8988T (cell line): Measurements from ENCODE around the gene SYT2.

ENCODE experiments used
- DNase-seq: peaks from one replicate; pipeline ENCODE4 v3.0.0; 2011

SYT2 gene

GRCh38 chr1:202673531-202673930, 36.7 kb downstream of the SYT2 start:
- no peak for DNase-seq

- no peak for DNase-seq
These were observed 38.9 kb downstream of the SYT2 start for GRCh38 chr1:202671399-202671798.

- no peak for DNase-seq
These were observed 44.8 kb downstream of the SYT2 start for GRCh38 chr1:202665417-202665816.

- no peak for DNase-seq
These were observed 46.2 kb downstream of the SYT2 start for GRCh38 chr1:202664083-202664482.

- no peak for DNase-seq
These were observed 47.1 kb downstream of the SYT2 start for GRCh38 chr1:202663131-202663530.

- no peak for DNase-seq
These were observed 48.2 kb downstream of the SYT2 start for GRCh38 chr1:202662081-202662480.

GRCh38 chr1:202661136-202661845, 49.0 kb downstream of the SYT2 start:
- DNase-seq, result peak; percentile 57

- no peak for DNase-seq
These were observed 50.3 kb downstream of the SYT2 start for GRCh38 chr1:202659974-202660373.

GRCh38 chr1:202659541-202659940, 50.7 kb downstream of the SYT2 start:
- DNase-seq, result no peak

GRCh38 chr1:202658769-202659168, 51.5 kb downstream of the SYT2 start:
- no peak for DNase-seq

- no peak for DNase-seq
These were observed 51.9 kb downstream of the SYT2 start for GRCh38 chr1:202658251-202658759.

GRCh38 chr1:202656951-202657646, 53.2 kb downstream of the SYT2 start:
- peak; percentile 78 for DNase-seq

- DNase-seq, result peak; percentile 36
These were observed 54.2 kb downstream of the SYT2 start for GRCh38 chr1:202656057-202656456.

GRCh38 chr1:202654079-202654478, 56.2 kb downstream of the SYT2 start:
- DNase-seq, result no peak

GRCh38 chr1:202649553-202650392, 60.5 kb downstream of the SYT2 start:
- no peak for DNase-seq

- DNase-seq, result no peak
These were observed 61.5 kb downstream of the SYT2 start for GRCh38 chr1:202648605-202649226.

- no peak for DNase-seq
These were observed 65.2 kb downstream of the SYT2 start for GRCh38 chr1:202645097-202645476.

GRCh38 chr1:202644219-202645096, 65.8 kb downstream of the SYT2 start:
- DNase-seq, result no peak

GRCh38 chr1:202643397-202644218, 66.6 kb downstream of the SYT2 start:
- no peak for DNase-seq

- no peak for DNase-seq
These were observed 67.5 kb downstream of the SYT2 start for GRCh38 chr1:202642619-202643291.
